HCT116 (cell line): ENCODE results near the gene ARPC4. TPM values are rescaled to one million over a fixed set of nuclear protein-coding genes. Genes with fewer than 3 reads are reported as not detected.

Experiments used
- ATAC-seq: fragments of 200-7000 bp; cut with Tn5 transposase; 2 replicates; pipeline ENCODE4 v1.9.1; 2020; ENCODE audit warnings: mild to moderate bottlenecking, moderate library complexity
- BruUV-seq: library from RNA; stranded (reverse); fragments of 400-500 nt; replicated peaks from 2 replicates; lab custom pipeline; 2021; lab: Mats Ljungman, UMichigan
- CTCF ChIA-PET: fragments of 300-600 bp; sonication (Branson Sonifier 250); formaldehyde crosslinking; loops from one replicate; lab custom pipeline; 2021; ENCODE audit warnings: antibody characterized with exemption; lab: Charles Lee
- POLR2A ChIA-PET: fragments of 300-600, 350-600 bp; sonication (Branson Sonifier 250); formaldehyde crosslinking; loops from one replicate; lab custom pipeline; 2021; ENCODE audit warnings: antibody characterized with exemption; lab: Charles Lee
- RAD21 ChIA-PET, 2 experiments: fragments of 300-600 bp; sonication (Branson Sonifier 250); formaldehyde crosslinking; loops; one replicate each; lab custom pipeline; 2023; ENCODE audit warnings: low total read pairs in 2 of 2; ENCODE audit not compliant: uncharacterized antibody in 2 of 2, unreplicated experiment in 2 of 2, low non-redundant PET in 1 of 2; lab: Charles Lee
- DNase-seq: peaks from one replicate; pipeline ENCODE4 v3.0.0-alpha.2; 2010; ENCODE audit warnings: low read depth, low spot score
- H2AFZ ChIP-seq: fragments of 200-600 bp; shearing (Covaris generic), sonication (generic); 2 replicates; pipeline ENCODE4 v1.6.1; 2017; ENCODE audit warnings: low read depth, mixed run types, mixed read lengths, antibody characterized with exemption, low read length; ENCODE audit not compliant: poor library complexity, severe bottlenecking
- H3K27ac ChIP-seq: 2 replicates; pipeline ENCODE4 v1.5.1; 2012; ENCODE audit warnings: low read depth, low read length
- H3K27me3 ChIP-seq: fragments of 200-600 bp; sonication (generic); 2 replicates; pipeline ENCODE4 v1.6.1; 2016; ENCODE audit warnings: mixed run types, low read length, mixed read lengths; ENCODE audit not compliant: insufficient read depth
- H3K36me3 ChIP-seq, 2 experiments: fragments of 200-500 bp in 1 of 2; fragments of 200-600 bp in 1 of 2; sonication (Bioruptor generic) in 1 of 2; sonication (generic) in 1 of 2; 2 replicates each; pipeline versions ENCODE4 v1.5.1 to v1.6.1; 2014 to 2016; ENCODE audit warnings: low read length in 2 of 2, inconsistent platforms in 1 of 2, mixed read lengths in 1 of 2, mixed run types in 1 of 2; ENCODE audit not compliant: insufficient read depth in 2 of 2, control insufficient read depth in 1 of 2
- H3K4me1 ChIP-seq, 2 experiments: fragments of 200-600 bp in 1 of 2; sonication (generic) in 1 of 2; 2 replicates each; pipeline versions ENCODE4 v1.5.1 to v1.6.1; 2012 to 2017; ENCODE audit warnings: low read length in 2 of 2, inconsistent platforms in 1 of 2, mild to moderate bottlenecking in 1 of 2, mixed read lengths in 1 of 2, mixed run types in 1 of 2, moderate library complexity in 1 of 2; ENCODE audit not compliant: insufficient read depth in 2 of 2, control insufficient read depth in 1 of 2
- H3K4me2 ChIP-seq: fragments of 200-600 bp; sonication (generic); 2 replicates; pipeline ENCODE4 v1.6.1; 2017; ENCODE audit warnings: mixed run types, low read length, mixed read lengths
- H3K4me3 ChIP-seq, 2 experiments: fragments of 200-600 bp in 1 of 2; sonication (generic) in 1 of 2; replicated peaks in 1 of 2; 2 replicates each; pipeline ENCODE4 v1.5.1; 2011 to 2016; ENCODE audit warnings: low read length in 2 of 2, control low read depth in 1 of 2, low read depth in 1 of 2, mild to moderate bottlenecking in 1 of 2, mixed read lengths in 1 of 2, mixed run types in 1 of 2
- H3K79me2 ChIP-seq: fragments of 200-600 bp; sonication (generic); 2 replicates; pipeline ENCODE4 v1.6.1; 2017; ENCODE audit warnings: mild to moderate bottlenecking, mixed run types, low read length, moderate library complexity, mixed read lengths; ENCODE audit not compliant: insufficient read depth
- H3K9ac ChIP-seq: fragments of 200-600 bp; sonication (generic); 2 replicates; pipeline ENCODE4 v1.6.1; 2016; ENCODE audit warnings: low read length, mixed read lengths
- H3K9me2 ChIP-seq: fragments of 200-600 bp; sonication (generic), shearing (Covaris generic); 2 replicates; pipeline ENCODE4 v1.6.1; 2017; ENCODE audit warnings: mixed run types, mild to moderate bottlenecking, moderate library complexity; ENCODE audit not compliant: insufficient read depth
- H3K9me3 ChIP-seq, 2 experiments: fragments of 200-500 bp in 1 of 2; fragments of 200-600 bp in 1 of 2; sonication (Bioruptor generic) in 1 of 2; sonication (generic) in 1 of 2; 2 replicates each; pipeline ENCODE4 v1.6.1; 2014 to 2017; ENCODE audit warnings: low read length in 2 of 2, mixed read lengths in 2 of 2, inconsistent platforms in 1 of 2, low read depth in 1 of 2, mild to moderate bottlenecking in 1 of 2, mixed run types in 1 of 2, moderate library complexity in 1 of 2; ENCODE audit not compliant: control insufficient read depth in 1 of 2, insufficient read depth in 1 of 2
- H4K20me1 ChIP-seq: fragments of 200-600 bp; sonication (generic), shearing (Covaris generic); 2 replicates; pipeline ENCODE4 v1.6.1; 2017; ENCODE audit warnings: mixed run types, mild to moderate bottlenecking, moderate library complexity; ENCODE audit not compliant: insufficient read depth
- ATF3 ChIP-seq: IDR thresholded peaks from 2 replicates; pipeline ENCODE4 v1.6.1; 2012
- CBX3 ChIP-seq: IDR thresholded peaks from 2 replicates; pipeline ENCODE4 v1.6.1; 2012; ENCODE audit warnings: low read depth
- CEBPB ChIP-seq: IDR thresholded peaks from 2 replicates; pipeline ENCODE4 v1.6.1; 2012; ENCODE audit warnings: low read depth
- ELF1 ChIP-seq: IDR thresholded peaks from 2 replicates; pipeline ENCODE4 v1.6.1; 2012; ENCODE audit warnings: low read depth, borderline replicate concordance
- EZH2 ChIP-seq: fragments of 200-600 bp; sonication (generic); IDR thresholded peaks from 2 replicates; pipeline ENCODE4 v1.6.1; 2017; ENCODE audit warnings: antibody characterized with exemption, mixed run types
- EZH2phosphoT487 ChIP-seq: fragments of 200-600 bp; IDR thresholded peaks from 2 replicates; pipeline ENCODE4 v1.6.1; 2018; ENCODE audit warnings: antibody characterized with exemption, borderline replicate concordance
- FOSL1 ChIP-seq: IDR thresholded peaks from 2 replicates; pipeline ENCODE4 v1.6.1; 2012; ENCODE audit warnings: low read depth
- JUND ChIP-seq: IDR thresholded peaks from 2 replicates; pipeline ENCODE4 v1.6.1; 2012
- POLR2AphosphoS5 ChIP-seq: IDR thresholded peaks from 2 replicates; pipeline ENCODE4 v1.6.1; 2011; ENCODE audit warnings: mild to moderate bottlenecking, low read depth, low read length, moderate library complexity
- RAD21 ChIP-seq: IDR thresholded peaks from 2 replicates; pipeline ENCODE4 v1.6.1; 2012; ENCODE audit warnings: low read depth, mild to moderate bottlenecking
- REST ChIP-seq: IDR thresholded peaks from 2 replicates; pipeline ENCODE4 v1.6.1; 2012; ENCODE audit warnings: low read depth
- SIN3A ChIP-seq: IDR thresholded peaks from 2 replicates; pipeline ENCODE4 v1.6.1; 2012; ENCODE audit warnings: low read depth
- TCF7L2 ChIP-seq: IDR thresholded peaks from 2 replicates; pipeline ENCODE4 v1.7.0; 2011; ENCODE audit warnings: borderline replicate concordance, inconsistent platforms; ENCODE audit not compliant: insufficient read depth, insufficient read length; ENCODE audit errors: extremely low read depth
- ZFX ChIP-seq: fragments of 450-650 bp; IDR thresholded peaks from 2 replicates; pipeline ENCODE4 v1.6.1; 2017
- ZNF274 ChIP-seq: fragments of 200-500 bp; sonication (Bioruptor generic); IDR thresholded peaks from 2 replicates; pipeline ENCODE4 v1.6.1; 2014; ENCODE audit warnings: mild to moderate bottlenecking, low read depth, low read length, inconsistent platforms
- intact Hi-C: fragments of 100-400 bp; cut with micrococcal nuclease; formaldehyde crosslinking; loops from 2 replicates; pipeline ENCODE4 v1.10.0; 2022
- total RNA-seq: library from RNA; stranded (reverse); gene quantifications from one replicate; pipeline ENCODE4 v1.2.1, GENCODE V29; 2021; ENCODE audit not compliant: unreplicated experiment

The ARPC4 gene
- total RNA-seq, 1 experiment from 2014 or later: 110 TPM

DNA sequence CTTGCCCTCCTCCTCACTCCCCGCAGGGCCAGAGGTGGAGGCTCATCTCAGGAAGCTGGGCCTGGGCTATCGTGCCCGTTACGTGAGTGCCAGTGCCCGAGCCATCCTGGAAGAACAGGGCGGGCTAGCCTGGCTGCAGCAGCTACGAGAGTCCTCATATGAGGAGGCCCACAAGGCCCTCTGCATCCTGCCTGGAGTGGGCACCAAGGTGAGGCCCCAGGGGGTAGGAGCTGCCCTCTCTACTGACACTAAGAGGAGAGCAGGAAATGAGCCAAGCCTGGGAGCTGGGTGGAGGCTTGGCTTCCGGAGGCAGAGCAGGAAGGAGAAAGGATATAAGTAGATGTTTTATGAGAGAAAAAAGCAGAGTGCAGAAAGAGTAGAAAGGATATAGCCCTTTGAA, 38.2 kb upstream of the ARPC4 start:
- Histone ChIP-seq H3K4me1 (peaks cover 2 to 12% of the 10 kb centered on the region in 2 experiments; a peak in 2 of 4 replicates), H3K27me3 (no peaks in the 10 kb centered on the region), H4K20me1 (no peaks in the 10 kb centered on the region), H3K4me2 (no peak overlapping the region), H2AFZ (no peak overlapping the region), H3K9me3 (no peaks in the 10 kb centered on the region), H3K9me2 (no peaks in the 10 kb centered on the region), H3K4me3 (no peak overlapping the region), H3K36me3 (peaks cover 9 to 11% of the 10 kb centered on the region in 2 experiments; a peak in 3 of 4 replicates), H3K79me2 (peaks cover 8% of the 10 kb centered on the region), H3K9ac (no peak overlapping the region), H3K27ac (no peak overlapping the region; the same call in 1 of the 2 replicates)
- ChIA-PET CTCF (no interaction called here), RAD21 (no interaction called here), POLR2A (no interaction called here)
- TF ChIP-seq FOSL1 (no peak), RAD21 (no peak), SIN3A (no peak), TCF7L2 (no peak), EZH2 (no peak), ATF3 (no peak), CBX3 (no peak), EZH2phosphoT487 (no peak), POLR2AphosphoS5 (no peak), ELF1 (no peak), ZFX (no peak), ZNF274 (no peak)
- intact Hi-C loops: no loop called here
- DNase-seq (no peak), ATAC-seq (no peak)
- BruUV-seq: no TSS peak

DNA sequence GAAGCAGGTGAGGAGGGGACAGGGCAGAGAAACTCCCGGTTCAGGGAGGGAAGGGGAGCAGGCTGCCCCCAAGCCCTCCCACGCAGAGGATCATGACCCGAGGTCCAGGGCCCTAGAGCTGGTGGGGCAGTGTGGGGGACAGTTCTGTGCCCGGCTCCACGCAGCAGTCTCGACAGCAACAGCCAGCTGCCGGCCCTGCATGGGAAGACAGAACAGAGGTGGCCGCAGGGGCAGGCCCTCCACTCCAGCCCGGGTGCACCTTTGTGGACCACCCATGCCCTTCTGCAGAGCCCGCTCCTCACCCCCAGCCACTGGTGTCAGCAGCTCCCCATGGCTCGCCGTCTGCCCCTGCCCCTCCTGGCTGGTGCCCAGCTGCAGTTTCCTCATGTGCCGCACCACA, 35.5 kb upstream of the ARPC4 start:
- BruUV-seq: no TSS peak
- ChIA-PET POLR2A (no interaction called here), RAD21 (no interaction called here), CTCF (no interaction called here)
- intact Hi-C loops: no loop called here
- Histone ChIP-seq H3K27me3 (no peaks in the 10 kb centered on the region), H3K4me1 (no peaks in the 10 kb centered on the region), H3K9ac (no peak overlapping the region), H3K9me3 (no peaks in the 10 kb centered on the region), H4K20me1 (no peaks in the 10 kb centered on the region), H3K36me3 (peaks cover 9% of the 10 kb centered on the region in 2 experiments; a peak in 3 of 4 replicates), H3K4me3 (no peak overlapping the region), H3K4me2 (no peak overlapping the region), H3K9me2 (no peaks in the 10 kb centered on the region), H3K79me2 (no peaks in the 10 kb centered on the region), H2AFZ (no peak overlapping the region), H3K27ac (no peak overlapping the region)
- DNase-seq (no peak), ATAC-seq (no peak)
- TF ChIP-seq RAD21: no peak
- TF ChIP-seq ZFX: no peak
- TF ChIP-seq EZH2phosphoT487: no peak
- TF ChIP-seq FOSL1: no peak
- TF ChIP-seq TCF7L2: no peak
- TF ChIP-seq REST: no peak
- TF ChIP-seq CBX3: no peak
- TF ChIP-seq ATF3: no peak
- no peak for TF ChIP-seq JUND
- no peak for TF ChIP-seq CEBPB
